SIG-M5 (cell line): ENCODE data around the gene ZBTB20.

ENCODE experiments used
- DNase-seq: peaks from one replicate; lab custom pipeline; 2025; lab: John Stamatoyannopoulos, UW

Gene ZBTB20

GRCh38 chr3:114405202-114405990 is 741.7 kb downstream of the ZBTB20 start:
- no peak for DNase-seq

DNA sequence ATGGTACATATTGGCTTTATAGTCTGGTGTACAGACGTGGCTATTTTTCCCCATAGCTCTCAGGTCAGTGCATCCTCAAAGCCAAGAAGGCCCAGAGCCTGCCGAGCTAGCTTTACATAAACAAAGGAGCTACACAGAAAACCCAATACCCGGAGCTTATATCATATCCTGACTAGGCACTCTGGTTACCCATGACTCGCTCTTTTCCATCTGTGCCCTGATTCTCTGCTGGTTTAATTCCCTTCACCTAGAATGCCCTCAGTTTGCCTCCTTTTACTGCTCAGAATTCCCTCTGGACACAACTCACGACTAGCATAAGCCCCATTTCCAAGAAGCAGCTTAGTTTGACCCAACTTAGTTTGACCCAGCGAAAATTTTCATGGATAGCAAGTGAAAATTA is 742.5 kb downstream of the ZBTB20 start:
- no peak for DNase-seq

GRCh38 chr3:114402838-114403237 is 744.2 kb downstream of the ZBTB20 start:
- no peak for DNase-seq

DNA sequence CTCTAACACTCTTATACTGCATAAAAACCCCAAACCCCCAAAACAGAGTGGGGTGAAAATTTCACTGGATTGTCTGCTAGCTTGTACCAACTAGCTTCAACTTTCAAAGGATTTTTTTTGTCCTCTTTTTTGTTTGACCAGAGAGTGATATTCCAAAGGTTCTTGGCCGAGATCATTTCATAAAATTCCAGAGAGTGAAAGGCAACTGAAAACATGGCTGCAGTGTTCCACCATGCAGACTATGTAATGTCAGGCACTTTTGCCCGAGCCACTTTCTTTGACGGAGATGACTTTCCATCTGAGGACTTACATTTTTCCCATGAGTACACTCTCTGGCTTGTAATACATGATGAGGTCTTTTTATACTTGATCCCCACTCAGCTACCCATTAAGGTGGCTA is 745.7 kb downstream of the ZBTB20 start:
- no peak for DNase-seq

DNA sequence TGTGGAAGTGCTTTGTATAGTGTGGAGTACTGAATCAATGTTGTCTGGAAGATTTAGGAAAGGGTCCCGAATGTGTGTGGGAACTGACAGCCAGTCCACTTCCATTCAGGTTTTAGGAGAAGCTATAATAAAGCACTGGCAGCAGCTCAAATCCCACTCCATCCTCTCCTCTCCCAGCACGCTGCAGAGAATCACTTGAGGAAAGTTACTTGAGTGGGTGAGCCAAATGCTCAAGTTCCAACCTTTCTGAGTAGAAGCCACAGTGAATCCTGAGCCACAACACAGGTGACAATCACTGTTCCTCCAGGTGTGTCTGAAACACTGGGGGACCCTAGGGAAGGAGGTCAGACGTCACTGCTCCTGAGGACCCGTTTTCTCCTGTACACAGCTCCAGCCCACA is 746.7 kb downstream of the ZBTB20 start:
- no peak for DNase-seq

DNA sequence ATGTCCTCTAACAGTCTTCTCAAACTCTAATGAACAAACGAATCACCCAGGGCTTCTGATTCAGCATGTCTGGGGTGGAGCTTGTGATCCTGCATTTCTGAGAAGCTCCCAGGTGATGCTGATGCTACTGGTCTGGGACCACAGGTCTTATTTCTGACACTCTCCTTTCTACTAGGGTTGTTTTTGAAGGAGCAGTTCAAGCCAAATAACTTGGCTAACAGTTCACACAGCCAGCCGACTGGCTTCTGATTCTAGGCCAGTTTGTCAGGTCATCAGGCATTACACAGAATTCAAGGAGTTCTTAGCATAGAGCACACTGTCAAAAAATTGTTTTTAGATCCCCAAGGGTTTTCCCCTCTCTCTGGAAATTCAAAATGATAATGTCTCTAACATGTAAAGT is 752.5 kb downstream of the ZBTB20 start:
- no peak for DNase-seq

DNA sequence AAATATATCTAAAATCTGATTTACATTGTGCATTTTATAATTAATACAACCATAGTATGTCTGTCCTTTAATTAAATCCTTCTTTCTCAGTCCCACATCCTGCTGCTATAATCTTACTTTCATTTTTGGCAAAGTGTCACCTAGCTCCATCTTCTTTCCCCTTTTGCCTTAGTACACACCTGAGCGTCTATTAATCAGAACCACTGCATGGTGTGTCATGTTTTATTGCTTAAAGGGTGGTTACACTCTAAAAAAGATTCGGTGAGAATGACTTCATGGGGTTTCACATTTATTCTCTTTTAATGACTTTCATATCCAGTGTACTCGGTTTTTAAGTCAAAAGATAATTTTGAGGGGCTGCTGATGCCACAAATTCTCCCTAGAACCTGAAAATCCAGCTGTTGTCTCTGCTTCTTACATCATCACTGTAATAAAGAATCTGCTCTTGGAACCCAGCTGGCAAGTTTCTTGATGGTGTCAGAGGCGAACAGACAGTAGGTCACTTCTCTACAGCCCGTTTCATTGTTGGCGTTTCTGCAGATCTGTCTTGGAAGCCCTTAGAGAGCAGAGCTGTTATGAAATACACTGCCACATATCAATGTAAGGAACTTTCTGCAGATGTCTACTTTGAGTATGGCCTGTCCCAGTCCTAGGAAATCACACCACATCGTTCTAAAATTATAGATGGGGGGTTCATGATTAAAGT is 753.6 kb downstream of the ZBTB20 start:
- DNase-seq: no peak

GRCh38 chr3:114392831-114393230 is 754.3 kb downstream of the ZBTB20 start:
- no peak for DNase-seq

- DNase-seq: no peak
Observed at GRCh38 chr3:114389156-114389555, 757.9 kb downstream of the ZBTB20 start.

GRCh38 chr3:114384558-114384903 is 762.6 kb downstream of the ZBTB20 start:
- DNase-seq: no peak

GRCh38 chr3:114383875-114384557 is 763.1 kb downstream of the ZBTB20 start:
- DNase-seq: no peak

DNA sequence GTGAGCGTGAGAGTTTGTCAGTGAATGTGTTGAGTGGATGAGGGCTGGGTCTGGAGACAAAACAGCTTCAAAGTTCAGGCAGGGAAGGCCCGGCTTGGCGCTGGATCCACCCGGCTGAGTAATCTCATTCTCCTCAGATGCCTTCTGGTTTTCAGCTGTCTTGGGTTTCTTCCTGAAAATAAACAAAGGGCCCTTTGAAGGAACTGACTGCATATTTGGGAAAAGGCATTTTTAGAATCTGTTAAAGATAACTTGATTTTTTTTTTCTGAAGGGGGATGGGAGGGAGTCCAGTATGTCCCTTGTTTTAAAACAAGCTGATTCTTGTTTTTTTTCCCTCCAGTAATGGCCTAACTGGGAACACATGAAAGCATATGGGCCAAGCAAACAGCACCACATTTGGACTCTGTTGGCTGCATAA is 766.8 kb downstream of the ZBTB20 start:
- no peak for DNase-seq

- DNase-seq: no peak
Observed at GRCh38 chr3:114379266-114379665, 767.8 kb downstream of the ZBTB20 start.

- no peak for DNase-seq
Observed at GRCh38 chr3:114378760-114379159, 768.3 kb downstream of the ZBTB20 start.

GRCh38 chr3:114377426-114377825 is 769.7 kb downstream of the ZBTB20 start:
- no peak for DNase-seq

DNA sequence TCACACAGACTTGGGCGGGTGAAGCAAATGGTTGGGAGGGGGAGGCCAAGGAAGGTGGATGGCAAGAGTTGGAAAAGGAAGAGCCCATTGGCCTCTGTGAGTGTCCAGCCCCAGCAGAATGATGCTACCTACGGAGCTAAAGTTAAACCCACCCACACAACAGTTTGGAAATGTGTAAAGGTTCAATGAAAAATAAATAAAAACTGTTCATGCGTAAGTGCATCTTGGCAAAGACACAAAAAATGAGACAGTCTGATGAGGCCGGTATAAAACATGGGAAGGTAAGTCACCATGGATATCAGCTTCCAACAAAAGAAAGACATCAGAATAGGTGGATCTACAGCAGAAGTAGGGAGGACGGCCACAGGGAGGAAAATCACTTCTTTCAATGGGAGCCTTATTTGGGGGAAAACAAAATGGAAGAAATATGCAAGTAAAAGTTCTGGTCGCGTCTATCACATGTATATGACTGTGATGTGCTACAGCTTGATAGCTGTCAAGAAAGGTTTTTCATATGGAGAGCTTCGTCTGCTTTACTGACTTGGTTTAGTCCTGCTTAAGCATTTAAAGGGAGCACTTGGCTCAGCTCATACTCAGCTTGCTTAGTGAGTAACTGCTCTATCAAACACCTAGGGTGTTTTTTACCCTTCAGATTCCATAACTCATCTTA is 770.4 kb downstream of the ZBTB20 start:
- no peak for DNase-seq

DNA sequence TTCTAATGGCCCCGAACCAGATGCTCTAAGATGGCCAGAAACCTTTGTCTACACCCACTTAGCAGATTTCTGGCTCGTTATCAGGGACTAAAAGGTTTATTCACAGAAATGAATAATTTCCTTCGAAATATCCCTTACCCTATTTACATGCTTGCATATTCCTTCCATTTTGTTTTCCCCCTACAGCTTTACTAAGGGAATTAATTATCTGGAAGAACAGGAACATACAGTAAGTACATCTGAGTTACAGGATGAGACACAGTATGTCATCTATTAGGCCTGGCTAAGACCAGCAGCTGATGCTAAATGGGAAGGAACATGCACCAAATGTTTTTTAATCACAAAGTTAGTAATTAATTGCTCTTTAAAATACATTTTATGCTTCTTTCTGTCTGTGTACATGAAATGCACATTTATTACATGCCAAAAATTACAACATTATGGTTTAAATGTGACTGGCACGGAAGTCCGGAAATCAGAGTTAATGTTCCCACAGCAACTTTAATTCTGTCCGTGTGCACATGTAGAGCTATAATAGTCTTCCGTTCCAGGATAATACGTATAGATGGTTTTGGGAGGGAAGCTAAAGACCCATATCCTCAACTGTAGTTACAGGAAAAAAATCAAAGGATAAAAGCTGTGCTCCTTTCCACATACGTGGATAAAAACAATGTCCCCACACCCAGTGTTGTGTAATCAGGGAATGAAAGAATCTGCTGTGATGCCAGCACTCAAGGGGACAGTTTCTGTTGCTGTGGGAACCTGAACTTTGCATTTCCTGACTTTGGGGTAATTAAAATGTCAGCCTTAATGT is 771.3 kb downstream of the ZBTB20 start:
- no peak for DNase-seq

DNA sequence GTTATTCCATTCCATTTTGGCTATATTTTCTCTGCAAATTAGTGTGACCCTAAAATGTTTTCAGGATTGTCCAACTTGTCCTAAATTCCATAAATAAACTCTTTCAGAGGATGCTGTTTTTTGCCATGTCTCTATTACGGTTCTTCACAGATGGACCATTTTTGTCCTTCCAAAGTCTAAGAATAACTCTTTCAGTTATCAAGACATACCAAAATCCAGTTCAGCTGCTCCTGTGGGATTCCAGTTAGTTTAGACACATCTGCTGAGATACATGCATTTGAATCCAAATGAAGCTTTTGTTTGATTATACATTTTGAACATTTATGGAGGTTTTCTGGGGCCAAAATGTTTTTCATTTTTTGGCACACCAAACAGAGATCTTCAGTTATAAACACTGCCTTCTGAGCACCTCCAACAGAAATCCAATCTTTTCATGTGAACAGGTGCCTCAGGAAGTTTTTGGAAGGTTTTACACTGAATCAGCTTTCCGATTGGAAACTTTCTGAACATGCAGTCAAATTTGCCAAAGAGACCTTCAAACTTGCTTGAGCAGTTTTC is 772.6 kb downstream of the ZBTB20 start:
- DNase-seq: no peak

GRCh38 chr3:114370537-114371174 is 776.4 kb downstream of the ZBTB20 start:
- DNase-seq: no peak

- no peak for DNase-seq
Observed at GRCh38 chr3:114365909-114366308, 781.2 kb downstream of the ZBTB20 start.
